A549 (cell line): ENCODE measurements around the gene B3GALT6. TPM values are rescaled to one million over a fixed set of nuclear protein-coding genes. Genes with fewer than 3 reads are reported as not detected.

Experiments used
- ATAC-seq, 2 experiments: fragments of 200-7000 bp in 1 of 2; fragments of >200 bp in 1 of 2; cut with Nextera tagmentation in 1 of 2; cut with Tn5 transposase in 1 of 2; 3 replicates each; pipeline versions ENCODE4 v1.8.0 to v1.9.1; 2018 to 2020; ENCODE audit warnings: mild to moderate bottlenecking in 1 of 2, moderate library complexity in 1 of 2
- CTCF ChIA-PET: fragments of 300-600 bp; sonication (Branson Sonifier 250); formaldehyde crosslinking; extraction: SDS; loops from one replicate; lab custom pipeline; 2021; ENCODE audit warnings: antibody characterized with exemption, inconsistent platforms; lab: Yijun Ruan, JAX
- POLR2A ChIA-PET: fragments of 350-600 bp; formaldehyde crosslinking; extraction: SDS; loops from one replicate; lab custom pipeline; 2021; ENCODE audit warnings: antibody characterized with exemption, inconsistent platforms; lab: Yijun Ruan, JAX
- DNase-seq, 2 experiments: peaks; one replicate each; pipeline versions ENCODE4 v3.0.0 to v3.0.0-alpha.2; 2011 to 2016; ENCODE audit warnings: low read depth in 1 of 2, low spot score in 1 of 2
- FAIRE-seq: peaks from 2 replicates; lab custom pipeline; 2011; peaks lifted over from hg19 to GRCh38; lab: Jason Lieb, UNC
- H3K27ac ChIP-seq, 2 experiments: fragments of >200 bp; sonication (Bioruptor Twin); formaldehyde crosslinking; 3 replicates each; pipeline ENCODE4 v1.5.1; 2016 to 2017
- H3K4me1 ChIP-seq: fragments of >200 bp; sonication (Bioruptor Twin); formaldehyde crosslinking; 3 replicates; pipeline ENCODE4 v1.6.1; 2016
- H3K4me2 ChIP-seq: fragments of >200 bp; sonication (Bioruptor Twin); formaldehyde crosslinking; 3 replicates; pipeline ENCODE4 v1.6.1; 2016
- H3K4me3 ChIP-seq: fragments of >200 bp; sonication (Bioruptor Twin); formaldehyde crosslinking; 3 replicates; pipeline ENCODE4 v1.5.1; 2016
- H3K9me3 ChIP-seq: fragments of >200 bp; sonication (Bioruptor Twin); formaldehyde crosslinking; 3 replicates; pipeline ENCODE4 v1.6.1; 2016
- ATOH8 ChIP-seq: fragments of 250-450 bp; sonication (Bioruptor Pico); IDR thresholded peaks from 2 replicates; pipeline ENCODE4 v1.5.0; 2020; ENCODE audit warnings: low read depth, mild to moderate bottlenecking, moderate library complexity
- BHLHE40 ChIP-seq: IDR thresholded peaks from 2 replicates; pipeline ENCODE4 v1.6.1; 2012; ENCODE audit warnings: low read depth, low read length, inconsistent platforms
- CBX2 ChIP-seq: fragments of 200-600 bp; sonication (generic); IDR thresholded peaks from 2 replicates; pipeline ENCODE4 v1.6.1; 2016; ENCODE audit warnings: low read depth, mild to moderate bottlenecking, borderline replicate concordance
- CBX8 ChIP-seq: fragments of 200-600 bp; sonication (generic); IDR thresholded peaks from 2 replicates; pipeline ENCODE4 v1.6.1; 2016
- CHD4 ChIP-seq: fragments of 200-600 bp; sonication (generic); IDR thresholded peaks from 2 replicates; pipeline ENCODE4 v1.6.1; 2016; ENCODE audit warnings: antibody characterized with exemption, mild to moderate bottlenecking, borderline replicate concordance
- CTCF ChIP-seq: fragments of >200 bp; sonication (Bioruptor Twin); formaldehyde crosslinking; IDR thresholded peaks from 3 replicates; pipeline ENCODE4 v1.5.1; 2016
- E2F6 ChIP-seq: IDR thresholded peaks from 2 replicates; pipeline ENCODE4 v1.6.1; 2012; ENCODE audit warnings: low read depth, borderline replicate concordance
- EHF ChIP-seq: fragments of 250-450 bp; sonication (Bioruptor Pico); IDR thresholded peaks from 2 replicates; pipeline ENCODE4 v1.5.0; 2020; ENCODE audit warnings: mild to moderate bottlenecking
- EHMT2 ChIP-seq: fragments of 200-600 bp; sonication (generic); IDR thresholded peaks from 2 replicates; pipeline ENCODE4 v1.6.1; 2016; ENCODE audit warnings: antibody characterized with exemption, low read depth, mild to moderate bottlenecking, moderate library complexity
- ELK1 ChIP-seq: fragments of 150-350 bp; IDR thresholded peaks from 2 replicates; pipeline ENCODE4 v1.6.1; 2014; ENCODE audit warnings: low read depth, mild to moderate bottlenecking, low read length
- FOSB ChIP-seq: fragments of 250-450 bp; sonication (Bioruptor Pico); IDR thresholded peaks from 2 replicates; pipeline ENCODE4 v1.5.0; 2020; ENCODE audit warnings: mild to moderate bottlenecking, moderate library complexity
- GATA3 ChIP-seq: IDR thresholded peaks from 2 replicates; pipeline ENCODE4 v1.6.1; 2012; ENCODE audit warnings: borderline replicate concordance
- HDAC2 ChIP-seq: fragments of 200-600 bp; sonication (generic); IDR thresholded peaks from 2 replicates; pipeline ENCODE4 v1.6.1; 2016
- HEYL ChIP-seq: fragments of 250-450 bp; sonication (Bioruptor Pico); IDR thresholded peaks from 2 replicates; pipeline ENCODE4 v1.8.0; 2021; ENCODE audit warnings: mild to moderate bottlenecking, moderate library complexity
- HMGXB4 ChIP-seq: fragments of 250-450 bp; sonication (Bioruptor Pico); IDR thresholded peaks from 2 replicates; pipeline ENCODE4 v1.5.0; 2021; ENCODE audit warnings: mild to moderate bottlenecking, moderate library complexity, borderline replicate concordance
- HOXA7 ChIP-seq: fragments of 250-450 bp; sonication (Bioruptor Pico); IDR thresholded peaks from 2 replicates; pipeline ENCODE4 v1.5.0; 2020; ENCODE audit warnings: mild to moderate bottlenecking, moderate library complexity
- KDM5A ChIP-seq: fragments of 200-600 bp; sonication (generic); IDR thresholded peaks from 2 replicates; pipeline ENCODE4 v1.6.1; 2016; ENCODE audit warnings: antibody characterized with exemption, mild to moderate bottlenecking
- MAFK ChIP-seq: fragments of 450-650 bp; IDR thresholded peaks from 2 replicates; pipeline ENCODE4 v1.6.1; 2014; ENCODE audit not compliant: partially characterized antibody
- MAX ChIP-seq: IDR thresholded peaks from 2 replicates; pipeline ENCODE4 v1.6.1; 2012
- MYC ChIP-seq: IDR thresholded peaks from 2 replicates; pipeline ENCODE4 v1.6.1; 2012; ENCODE audit warnings: mild to moderate bottlenecking, inconsistent platforms, low read length, improper control_type of control experiment, borderline replicate concordance
- NR3C1 ChIP-seq: fragments of >200 bp; sonication (Bioruptor Twin); formaldehyde crosslinking; IDR thresholded peaks from 3 replicates; pipeline ENCODE4 v1.6.1; 2017
- RAD21 ChIP-seq, 2 experiments: fragments of >200 bp in 1 of 2; sonication (Bioruptor Twin) in 1 of 2; formaldehyde crosslinking in 1 of 2; IDR thresholded peaks in 1 of 2; conservative IDR thresholded peaks in 1 of 2; 2 replicates in 1 of 2; 3 replicates in 1 of 2; pipeline ENCODE4 v1.6.1; 2012 to 2018; ENCODE audit warnings: inconsistent platforms in 1 of 2
- RCOR1 ChIP-seq: fragments of 150-350 bp; IDR thresholded peaks from 2 replicates; pipeline ENCODE4 v1.6.1; 2014; ENCODE audit warnings: antibody characterized with exemption, low read length, low read depth
- RFX5 ChIP-seq: fragments of 450-650 bp; IDR thresholded peaks from 2 replicates; pipeline ENCODE4 v1.7.1; 2014; ENCODE audit warnings: antibody characterized with exemption, mild to moderate bottlenecking, moderate library complexity
- TP53 ChIP-seq: fragments of 250-450 bp; sonication (Bioruptor Pico); IDR thresholded peaks from 2 replicates; pipeline ENCODE4 v1.5.0; 2021; ENCODE audit warnings: mild to moderate bottlenecking, moderate library complexity
- ZC3H11A ChIP-seq: fragments of 450-650 bp; IDR thresholded peaks from 2 replicates; pipeline ENCODE4 v1.6.1; 2014; ENCODE audit warnings: antibody characterized with exemption, mild to moderate bottlenecking
- ZNF302 ChIP-seq: fragments of 250-450 bp; sonication (Bioruptor Pico); IDR thresholded peaks from 2 replicates; pipeline ENCODE4 v1.9.0; 2021; ENCODE audit warnings: inconsistent platforms, mild to moderate bottlenecking, moderate library complexity
- WGBS: methylation state at CpG from one replicate; pipeline ENCODE4 v1.1.6; 2017; ENCODE audit errors: missing lambda C conversion rate; 5-methylcytosine and 5-hydroxymethylcytosine counted together
- polyA plus RNA-seq, 4 experiments: library from polyadenylated mRNA; depleted of rRNA in 3 of 4; stranded (reverse); fragments of >200 nt; fragmentation: RNase III in 1 of 4; extraction: RNeasy Plus Mini Kit Qiagen cat#74134 plus additional on column Dnase treatment in 1 of 4; gene quantifications; 2 replicates in 3 of 4; 3 replicates in 1 of 4; pipeline ENCODE4 v1.2.3, GENCODE V29; 2011 to 2017

Gene B3GALT6
- polyA plus RNA-seq, 2 of the 4 experiments (the other 2 are of a cell fraction), result 12.5 to 12.9 TPM

- Histone ChIP-seq H3K27ac (no peak overlapping the region), H3K4me2 (no peak overlapping the region), H3K4me3 (no peak overlapping the region), H3K9me3 (no peaks in the 10 kb centered on the region), H3K4me1 (no peaks in the 10 kb centered on the region)
- TF ChIP-seq FOSB (CRISPR knock-in tag), result no peak
- TF ChIP-seq MYC, result no peak
- no peak for TF ChIP-seq ATOH8
- no peak for TF ChIP-seq GATA3
- no peak for TF ChIP-seq CBX2
- no peak for TF ChIP-seq HDAC2
- no peak for TF ChIP-seq HEYL
- TF ChIP-seq ZC3H11A, result no peak
- no peak for TF ChIP-seq HMGXB4
- no peak for TF ChIP-seq RFX5
- TF ChIP-seq RAD21 (conservative IDR thresholded peaks at IDR 0.05 in 1 of 2, IDR thresholded peaks at IDR 0.05 in 1 of 2), result no peak
- TF ChIP-seq BHLHE40, result no peak
- no peak for TF ChIP-seq HOXA7
- no peak for TF ChIP-seq TP53 (CRISPR knock-in tag)
- no peak for TF ChIP-seq CTCF
- TF ChIP-seq CBX8, result no peak
- TF ChIP-seq EHF, result no peak
- TF ChIP-seq EHMT2, result no peak
- no peak for TF ChIP-seq CHD4
- no peak for TF ChIP-seq E2F6
- ChIA-PET POLR2A (no interaction called here), CTCF (interaction anchor here (1.7 kb wide), 1 partner anchor 134 kb away, joined by 3 read pairs; no protein-coding TSS in a partner anchor)
- ATAC-seq (peak in 1 of 2 experiments; percentile 23; a peak in 1 of 6 replicates), DNase-seq (no peak), FAIRE-seq (no peak)
- WGBS, result 99% methylated on average over 5 of the region's 10 CpGs
Measured at GRCh38 chr1:1255611-1256010, 23.6 kb downstream of the B3GALT6 start.

- no peak for ATAC-seq
Measured at GRCh38 chr1:1256956-1257871, 25.2 kb downstream of the B3GALT6 start.

More at GRCh38 chr1:1256956-1257871, 25.2 kb downstream of the B3GALT6 start:
- no peak overlapping the region for H3K27ac ChIP-seq
- no peaks in the 10 kb centered on the region for H3K9me3 ChIP-seq
- no peak for DNase-seq
- ChIA-PET CTCF (interaction anchor here (0.6 kb wide), 2 partner anchors 137 to 371 kb away, joined by 3 read pairs; no protein-coding TSS in a partner anchor), POLR2A (interaction anchor here (0.6 kb wide), 1 partner anchor 16 kb away, joined by 3 read pairs; the partner anchor contains the start of gene UBE2J2)
- no peak overlapping the region for H3K4me3 ChIP-seq
- 94% methylated on average over 22 of the region's 31 CpGs for WGBS
- FAIRE-seq, result no peak
- H3K4me1 ChIP-seq, result no peaks in the 10 kb centered on the region
- no peak overlapping the region for H3K4me2 ChIP-seq
- no peak for TF ChIP-seq HOXA7
- TF ChIP-seq ELK1, result no peak
- TF ChIP-seq MAX, result no peak
- TF ChIP-seq MAFK, result no peak
- no peak for TF ChIP-seq KDM5A
- no peak for TF ChIP-seq ZNF302
- TF ChIP-seq HDAC2, result no peak
- TF ChIP-seq CTCF, result no peak
- no peak for TF ChIP-seq RCOR1
- no peak for TF ChIP-seq NR3C1
